Gastroesophageal sphincter (tissue), 4 donors: ENCODE measurements around the gene SAMD8. TPM values are rescaled to one million over a fixed set of nuclear protein-coding genes. Genes with fewer than 3 reads are reported as not detected.
"Not testable (repeated sequence)": the region's sequence is repeated elsewhere in the genome, so short reads cannot be mapped to it uniquely, and the experiment has no call there.

Source experiments
- ATAC-seq: fragments of 150-250 bp; one replicate; pipeline ENCODE4 v1.9.1; 2016; ENCODE audit warnings: mild to moderate bottlenecking, moderate library complexity
- H3K27ac ChIP-seq, 4 donors: fragments of 200-600 bp; sonication (generic) in 3 of 4; 1 replicate in 3 of 4; 2 replicates in 1 of 4; pipeline ENCODE4 v1.5.1; 2016 to 2019
- H3K27me3 ChIP-seq: fragments of 200-600 bp; sonication (generic); one replicate; pipeline ENCODE4 v1.5.1; 2019
- H3K36me3 ChIP-seq, 2 donors: fragments of 200-600 bp; sonication (generic); one replicate each; pipeline ENCODE4 v1.5.1; 2019; ENCODE audit warnings: control low read depth in 1 of 2
- H3K4me1 ChIP-seq, 3 donors: fragments of 200-600 bp; sonication (generic); 1 replicate in 2 of 3; 2 replicates in 1 of 3; pipeline ENCODE4 v1.5.1; 2016 to 2019; ENCODE audit warnings: control low read depth in 2 of 3
- H3K4me3 ChIP-seq, 2 donors: fragments of 200-600 bp; sonication (generic); one replicate each; pipeline ENCODE4 v1.5.1; 2019; ENCODE audit warnings: mild to moderate bottlenecking in 1 of 2, moderate library complexity in 1 of 2
- H3K9me3 ChIP-seq, 3 donors: fragments of 200-600 bp; sonication (generic); one replicate each; pipeline ENCODE4 v1.5.1; 2017 to 2019; ENCODE audit warnings: control low read depth in 2 of 3
- EP300 ChIP-seq: sonication (generic); formaldehyde crosslinking; IDR thresholded peaks from one replicate; pipeline ENCODE4 v1.6.1; 2017; ENCODE audit warnings: antibody characterized with exemption, mild to moderate bottlenecking
- POLR2A ChIP-seq, 2 donors: fragments of 450-650 bp; IDR thresholded peaks; one replicate each; pipeline ENCODE4 v1.6.1; 2017; ENCODE audit warnings: antibody characterized with exemption in 2 of 2, mild to moderate bottlenecking in 2 of 2, moderate library complexity in 1 of 2
- POLR2AphosphoS5 ChIP-seq: sonication (generic); formaldehyde crosslinking; IDR thresholded peaks from one replicate; pipeline ENCODE4 v1.6.1; 2017; ENCODE audit warnings: antibody characterized with exemption
- WGBS, 2 donors: methylation state at CpG; one replicate each; pipeline ENCODE4 v1.1.5; 2018; ENCODE audit warnings: low coverage in 1 of 2; 5-methylcytosine and 5-hydroxymethylcytosine counted together
- total RNA-seq, 4 donors: library from RNA; depleted of rRNA; stranded (reverse); fragments of >200 nt; gene quantifications; one replicate each; pipeline ENCODE4 v1.1.0, GENCODE V29; 2016
- TF ChIP-seq, protein P1 (sequence below), 4 experiments: fragments of 200-600 bp in 2 of 4; fragments of 450-650 bp in 2 of 4; sonication (generic) in 1 of 4; IDR thresholded peaks; one replicate each; pipeline ENCODE4 v1.5.1; 2017 to 2019; ENCODE audit warnings: antibody characterized with exemption in 4 of 4, mild to moderate bottlenecking in 2 of 4, moderate library complexity in 2 of 4

The SAMD8 gene
- total RNA-seq, 4 donors from 2014 or later: 23.2 to 33.8 (median 30.7) TPM

DNA sequence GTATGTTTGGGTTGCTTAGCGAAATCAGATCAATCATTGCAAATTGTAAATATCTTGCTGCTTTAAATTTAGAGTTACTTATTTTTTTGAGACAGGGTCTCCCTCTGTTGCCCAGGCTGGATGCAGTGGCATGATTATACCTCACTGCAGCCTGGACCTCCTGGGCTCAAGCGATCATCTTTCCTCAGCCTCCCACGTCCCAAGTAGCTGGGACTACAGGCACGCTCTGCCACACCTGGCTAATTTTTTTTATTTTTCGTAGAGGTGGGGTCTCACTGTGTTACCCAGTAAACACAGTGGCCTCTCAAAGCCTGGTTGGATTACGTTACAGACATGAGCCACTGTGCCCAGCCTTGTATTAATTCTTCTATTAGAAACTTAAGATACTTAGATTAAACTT lies 100.9 kb downstream of the SAMD8 start:
- Histone ChIP-seq H3K4me1 (peaks cover 3 to 84% (median 28%) of the 10 kb centered on the region in 3 donors), H3K36me3 (peaks cover 0 to 53% of the 10 kb centered on the region in 2 donors), H3K4me3 (peak overlapping the region in 1 of 2 donors; percentile 77), H3K27me3 (no peaks in the 10 kb centered on the region), H3K27ac (peak overlapping the region in 3 of 4 donors; percentile 8 to 100 (median 98)), H3K9me3 (no peaks in the 10 kb centered on the region)
- no peak for ATAC-seq
- TF ChIP-seq, protein P1, sequence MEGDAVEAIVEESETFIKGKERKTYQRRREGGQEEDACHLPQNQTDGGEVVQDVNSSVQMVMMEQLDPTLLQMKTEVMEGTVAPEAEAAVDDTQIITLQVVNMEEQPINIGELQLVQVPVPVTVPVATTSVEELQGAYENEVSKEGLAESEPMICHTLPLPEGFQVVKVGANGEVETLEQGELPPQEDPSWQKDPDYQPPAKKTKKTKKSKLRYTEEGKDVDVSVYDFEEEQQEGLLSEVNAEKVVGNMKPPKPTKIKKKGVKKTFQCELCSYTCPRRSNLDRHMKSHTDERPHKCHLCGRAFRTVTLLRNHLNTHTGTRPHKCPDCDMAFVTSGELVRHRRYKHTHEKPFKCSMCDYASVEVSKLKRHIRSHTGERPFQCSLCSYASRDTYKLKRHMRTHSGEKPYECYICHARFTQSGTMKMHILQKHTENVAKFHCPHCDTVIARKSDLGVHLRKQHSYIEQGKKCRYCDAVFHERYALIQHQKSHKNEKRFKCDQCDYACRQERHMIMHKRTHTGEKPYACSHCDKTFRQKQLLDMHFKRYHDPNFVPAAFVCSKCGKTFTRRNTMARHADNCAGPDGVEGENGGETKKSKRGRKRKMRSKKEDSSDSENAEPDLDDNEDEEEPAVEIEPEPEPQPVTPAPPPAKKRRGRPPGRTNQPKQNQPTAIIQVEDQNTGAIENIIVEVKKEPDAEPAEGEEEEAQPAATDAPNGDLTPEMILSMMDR (IDR thresholded peaks at IDR 0.05): no peak
- TF ChIP-seq EP300: no peak
- TF ChIP-seq POLR2A (IDR thresholded peaks at IDR 0.05): no peak
- no peak for TF ChIP-seq POLR2AphosphoS5
- 60 to 75% methylated on average over 1 to 6 of the region's 6 CpGs for WGBS, 2 donors

DNA sequence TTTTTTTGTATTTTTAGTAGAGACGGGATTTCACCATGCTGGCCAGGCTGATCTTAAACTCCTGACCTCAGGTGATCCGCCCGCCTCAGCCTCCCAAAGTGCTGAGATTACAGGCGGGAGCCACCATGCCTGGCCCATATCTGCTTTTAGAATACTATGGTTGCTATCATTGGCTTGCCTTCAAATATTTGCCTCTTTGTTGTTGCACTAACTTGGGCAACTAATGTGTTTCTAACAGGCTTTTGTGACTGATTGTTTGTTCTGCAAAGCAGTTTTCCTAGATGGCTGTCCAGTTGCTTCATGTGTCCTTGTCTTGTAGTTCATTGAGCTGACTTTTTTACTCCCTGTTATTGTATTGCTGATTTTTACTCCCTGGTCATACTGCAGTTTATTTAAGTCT lies 108.8 kb downstream of the SAMD8 start:
- Histone ChIP-seq H3K4me3 (no peak overlapping the region), H3K27me3 (no peaks in the 10 kb centered on the region), H3K36me3 (peaks cover 0 to 96% of the 10 kb centered on the region in 2 donors), H3K4me1 (peaks cover 19 to 81% (median 20%) of the 10 kb centered on the region in 3 donors), H3K27ac (peak overlapping the region in 2 of 4 donors; percentile 32 to 92), H3K9me3 (no peaks in the 10 kb centered on the region)
- 79 to 83% methylated on average over 3 to 4 of the region's 4 CpGs for WGBS, 2 donors
- TF ChIP-seq POLR2AphosphoS5 (no peak), EP300 (no peak), POLR2A (IDR thresholded peaks at IDR 0.05) (no peak)
- TF ChIP-seq, protein P1 (IDR thresholded peaks at IDR 0.05): no peak
- ATAC-seq: no peak

DNA sequence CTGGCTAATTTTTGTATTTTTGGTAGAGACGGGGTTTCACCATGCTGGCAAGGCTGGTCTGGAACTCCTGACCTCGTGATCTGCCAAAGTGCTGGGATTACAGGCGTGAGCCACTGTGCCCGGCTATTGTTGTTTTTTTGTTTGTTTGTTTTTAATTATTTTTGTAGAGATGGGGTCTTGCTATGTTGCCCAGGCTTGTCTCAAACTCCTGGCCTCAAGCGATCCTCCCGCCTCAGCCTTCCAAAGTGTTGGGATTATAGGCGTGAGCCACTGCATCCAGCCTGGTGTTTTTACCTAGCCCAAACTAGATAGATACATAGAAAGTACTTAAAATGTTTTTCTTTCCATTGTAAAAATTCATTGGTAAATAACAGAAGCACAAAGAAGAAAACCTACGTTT lies 110.0 kb downstream of the SAMD8 start:
- Histone ChIP-seq H3K27ac (peak overlapping the region in 3 of 4 donors; percentile 46 to 92 (median 91)), H3K36me3 (peaks cover 0 to 84% of the 10 kb centered on the region in 2 donors), H3K4me1 (peaks cover 23 to 81% (median 26%) of the 10 kb centered on the region in 3 donors)
- H3K9me3 ChIP-seq, ATAC-seq, H3K27me3 ChIP-seq, H3K4me3 ChIP-seq: not testable (repeated sequence)
- 85 to 89% methylated on average over 7 to 8 of the region's 8 CpGs for WGBS, 2 donors

DNA sequence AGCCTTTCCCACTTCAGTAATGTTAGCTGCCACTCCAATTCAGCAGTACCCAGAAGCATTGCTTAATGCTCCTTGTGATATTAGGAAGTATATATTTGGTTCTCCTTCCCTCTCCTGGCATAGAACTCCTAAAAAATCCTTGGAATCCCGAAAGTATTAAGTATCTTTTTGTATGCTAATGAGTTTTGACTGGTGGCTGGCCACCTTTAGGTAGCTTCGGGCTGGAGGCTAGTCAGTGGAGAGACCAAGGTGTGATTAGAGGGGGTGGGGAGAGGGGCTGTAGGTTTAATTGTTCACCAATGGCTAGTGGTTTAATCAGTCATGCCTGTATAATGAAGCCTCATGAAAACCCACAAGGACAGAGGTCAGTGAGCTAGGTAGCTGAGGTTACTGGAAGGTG lies 112.1 kb downstream of the SAMD8 start:
- no peak for TF ChIP-seq POLR2AphosphoS5
- no peak for TF ChIP-seq POLR2A (IDR thresholded peaks at IDR 0.05)
- TF ChIP-seq EP300: no peak
- TF ChIP-seq, protein P1 (IDR thresholded peaks at IDR 0.05): no peak
- Histone ChIP-seq H3K9me3 (no peaks in the 10 kb centered on the region), H3K4me3 (no peak overlapping the region), H3K4me1 (peaks cover 34 to 81% (median 35%) of the 10 kb centered on the region in 3 donors), H3K27ac (peak overlapping the region; percentile 81 to 94 (median 92)), H3K36me3 (peaks cover 0 to 66% of the 10 kb centered on the region in 2 donors), H3K27me3 (no peaks in the 10 kb centered on the region)
- ATAC-seq: no peak
- 62 to 64% methylated on average over 2 of the region's 2 CpGs for WGBS, 2 donors

DNA sequence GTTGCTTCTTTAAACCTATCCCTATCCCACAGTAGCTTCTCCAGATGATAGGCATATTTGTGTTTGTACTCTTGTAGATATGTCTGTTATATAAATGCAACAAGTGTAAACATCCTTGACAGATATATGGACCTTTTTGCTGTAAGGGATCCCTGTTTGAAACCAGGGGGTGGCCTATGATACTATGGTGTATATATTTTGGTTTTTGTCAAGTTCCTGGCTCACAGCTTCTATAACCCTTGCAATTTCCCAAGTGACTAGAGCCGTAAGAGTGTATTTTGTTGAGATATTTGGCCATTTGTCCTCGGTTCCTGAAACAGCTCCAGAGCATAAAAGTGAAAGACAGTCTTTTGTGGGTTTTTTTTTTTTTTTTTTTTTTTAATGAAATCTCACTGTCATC lies 114.6 kb downstream of the SAMD8 start:
- no peak for ATAC-seq
- peak overlapping the region in 1 of 2 donors; percentile 19 for H3K4me3 ChIP-seq

More for the DNA sequence above, 114.6 kb downstream of the SAMD8 start:
- WGBS, 2 donors: 6 to 7% methylated on average over 2 of the region's 2 CpGs
- no peaks in the 10 kb centered on the region for H3K9me3 ChIP-seq
- H3K4me1 ChIP-seq: peaks cover 36 to 89% (median 37%) of the 10 kb centered on the region in 3 donors
- no peaks in the 10 kb centered on the region for H3K27me3 ChIP-seq
- TF ChIP-seq, protein P1 (IDR thresholded peaks at IDR 0.05): no peak
- TF ChIP-seq POLR2AphosphoS5: no peak
- TF ChIP-seq EP300: no peak
- no peak for TF ChIP-seq POLR2A (IDR thresholded peaks at IDR 0.05)
- H3K36me3 ChIP-seq: peaks cover 0 to 56% of the 10 kb centered on the region in 2 donors
- peak overlapping the region; percentile 81 to 94 (median 92) for H3K27ac ChIP-seq
